HL-60/S4 treated with retinoic acid at 250 ng/mL for 4 days and 3 days (cell line): ENCODE data around the gene RHOBTB3.
"Not testable (repeated sequence)": the region's sequence is repeated elsewhere in the genome, so short reads cannot be mapped to it uniquely, and the experiment has no call there.

Experiments
- in situ Hi-C: fragments of 300-500 bp; cut with MboI; formaldehyde crosslinking; loops from 2 replicates; pipeline ENCODE4 v1.7.0; 2022; ENCODE audit warnings: low sequenced_read_pairs

RHOBTB3 gene

DNA sequence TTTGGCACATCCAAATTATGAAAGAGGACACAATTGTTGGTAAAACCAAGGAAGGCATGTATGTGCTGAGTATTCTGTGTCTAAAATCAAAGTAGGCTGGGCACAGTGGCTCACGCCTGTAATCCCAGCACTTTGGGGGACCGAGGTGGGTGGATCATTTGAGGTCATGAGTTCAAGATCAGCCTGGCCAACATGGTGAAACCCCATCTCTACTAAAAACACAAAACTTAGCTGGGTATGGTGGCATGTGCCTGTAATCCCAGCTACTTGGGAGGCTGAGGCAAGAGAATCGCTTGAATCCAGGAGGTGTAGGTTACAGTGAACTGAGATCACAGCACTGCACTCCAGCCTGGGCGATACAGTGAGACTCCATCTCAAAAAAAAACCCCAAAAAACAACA, 105.8 kb downstream of the RHOBTB3 start:
- in situ Hi-C loops, result not testable (repeated sequence)

DNA sequence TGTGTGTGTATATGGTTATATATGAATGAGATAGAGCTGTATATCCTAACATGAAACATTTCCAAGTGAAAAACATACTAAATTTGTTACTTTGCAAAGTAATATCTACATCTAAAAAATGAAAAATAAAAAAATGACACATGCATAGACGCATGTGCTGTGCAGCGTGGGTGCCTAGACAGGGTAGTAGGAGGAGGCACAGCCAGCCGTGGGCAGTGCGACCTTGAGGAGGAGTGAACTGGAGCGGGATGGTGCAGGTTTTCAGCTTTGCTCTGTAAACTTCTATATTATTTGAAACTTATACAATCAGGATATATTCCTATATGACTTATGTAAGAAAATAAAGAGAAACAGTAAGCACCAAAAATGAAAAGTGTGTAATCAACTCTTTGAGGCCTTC, 106.4 kb downstream of the RHOBTB3 start:
- in situ Hi-C loops, result no loop called here

DNA sequence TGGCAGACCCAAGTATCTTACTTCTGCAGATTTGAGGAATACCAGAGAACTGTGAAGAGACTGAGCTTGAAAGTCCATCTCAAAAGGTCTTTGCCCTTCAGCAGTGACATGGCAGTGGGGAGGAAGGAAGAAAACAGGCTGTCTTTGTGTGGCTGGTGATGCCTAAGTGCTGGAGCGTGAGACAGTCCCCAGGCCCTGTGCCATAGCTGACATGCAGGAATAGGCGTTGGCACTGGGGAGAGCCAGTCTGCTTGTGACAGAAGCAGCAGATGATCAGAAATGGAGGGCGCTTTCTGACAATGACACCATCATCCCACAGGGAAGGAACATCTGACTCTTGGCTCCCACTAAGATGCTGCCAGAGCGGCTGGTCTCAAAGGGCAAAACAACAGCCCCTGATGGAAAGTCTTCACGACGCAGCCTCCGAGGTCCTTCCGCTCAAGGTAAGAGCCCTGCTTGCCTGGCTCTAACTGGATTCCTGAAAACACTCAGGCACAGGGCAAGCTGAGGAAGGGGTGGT, 106.9 kb downstream of the RHOBTB3 start:
- in situ Hi-C loops, result no loop called here

DNA sequence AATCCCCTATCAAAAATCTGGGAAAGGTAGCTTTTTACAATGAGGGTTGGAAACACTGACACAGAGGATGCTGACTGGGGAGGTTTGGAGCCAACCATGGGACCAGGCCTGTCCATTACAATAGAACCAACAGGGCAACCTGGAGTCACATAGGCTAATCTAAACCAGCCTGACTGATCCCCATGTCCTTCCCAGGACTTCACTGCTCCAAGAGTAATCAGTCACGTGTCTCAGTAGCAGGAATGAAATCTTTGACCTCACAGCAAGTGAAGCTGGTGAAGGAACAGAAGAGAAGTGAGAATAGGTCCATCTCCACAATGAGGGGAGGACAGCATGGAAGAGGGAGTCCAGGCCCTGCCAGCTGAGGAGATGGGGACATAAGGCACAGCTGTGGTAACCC, 107.4 kb downstream of the RHOBTB3 start:
- in situ Hi-C loops, result no loop called here

DNA sequence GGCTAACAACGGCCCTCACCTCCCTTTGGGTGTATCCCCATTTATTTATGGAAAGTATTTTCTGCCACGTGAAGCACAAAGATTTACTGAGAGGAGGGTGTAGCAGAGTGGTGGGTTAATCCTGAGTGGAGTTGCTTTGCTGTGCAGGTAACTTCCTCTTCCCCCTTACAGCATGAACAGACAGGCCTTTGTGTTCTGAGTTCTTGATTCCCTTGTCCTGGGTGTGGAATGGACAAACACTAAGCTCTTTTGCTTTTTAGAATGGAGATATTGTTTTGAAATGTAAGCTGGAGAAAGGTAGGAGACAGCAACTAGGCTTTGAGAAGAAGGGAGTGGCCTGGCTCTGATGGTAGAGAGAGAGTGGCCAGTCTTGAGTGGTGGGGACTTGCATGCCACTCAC, 108.5 kb downstream of the RHOBTB3 start:
- in situ Hi-C loops, result loop anchor here (10.0 kb wide), 1 partner anchor 185 kb away; no protein-coding TSS in a partner anchor

DNA sequence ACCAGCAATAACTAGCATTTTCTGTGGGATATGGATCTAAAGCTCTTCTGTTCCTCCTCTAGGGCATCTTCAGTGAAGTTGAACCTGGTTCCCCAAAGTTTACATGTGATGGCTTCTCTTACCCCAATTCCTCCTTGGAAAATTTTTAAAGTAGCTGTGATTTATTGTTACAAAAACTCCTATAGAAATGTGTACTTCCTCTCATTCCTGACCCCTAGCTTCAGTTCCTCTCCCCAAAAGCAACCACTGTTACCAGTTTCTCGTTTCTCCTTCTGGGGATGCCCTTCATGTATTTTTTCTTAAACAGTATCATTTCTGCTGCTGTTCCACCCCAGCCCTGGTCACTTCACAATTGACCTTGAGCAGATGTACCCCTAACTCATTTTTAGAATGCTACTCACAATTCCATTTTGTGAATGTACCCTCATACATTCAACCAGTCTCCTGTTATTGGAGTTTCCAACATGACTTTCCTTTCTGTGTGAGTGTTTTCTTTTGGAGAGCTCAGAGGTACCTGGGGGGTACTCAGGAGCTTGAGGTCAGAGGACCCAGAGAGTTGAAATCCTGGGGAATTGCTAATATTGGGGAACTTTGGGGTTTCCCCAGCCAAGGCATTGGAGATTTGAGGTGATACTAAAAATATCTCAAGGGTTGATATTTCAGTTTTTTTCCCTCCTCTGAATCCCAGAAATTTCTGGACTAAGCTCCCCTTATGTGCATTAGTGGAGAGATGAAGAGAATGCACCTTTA, 110.0 kb downstream of the RHOBTB3 start:
- in situ Hi-C loops, result loop anchor here (10.0 kb wide), 1 partner anchor 186 kb away; no protein-coding TSS in a partner anchor

DNA sequence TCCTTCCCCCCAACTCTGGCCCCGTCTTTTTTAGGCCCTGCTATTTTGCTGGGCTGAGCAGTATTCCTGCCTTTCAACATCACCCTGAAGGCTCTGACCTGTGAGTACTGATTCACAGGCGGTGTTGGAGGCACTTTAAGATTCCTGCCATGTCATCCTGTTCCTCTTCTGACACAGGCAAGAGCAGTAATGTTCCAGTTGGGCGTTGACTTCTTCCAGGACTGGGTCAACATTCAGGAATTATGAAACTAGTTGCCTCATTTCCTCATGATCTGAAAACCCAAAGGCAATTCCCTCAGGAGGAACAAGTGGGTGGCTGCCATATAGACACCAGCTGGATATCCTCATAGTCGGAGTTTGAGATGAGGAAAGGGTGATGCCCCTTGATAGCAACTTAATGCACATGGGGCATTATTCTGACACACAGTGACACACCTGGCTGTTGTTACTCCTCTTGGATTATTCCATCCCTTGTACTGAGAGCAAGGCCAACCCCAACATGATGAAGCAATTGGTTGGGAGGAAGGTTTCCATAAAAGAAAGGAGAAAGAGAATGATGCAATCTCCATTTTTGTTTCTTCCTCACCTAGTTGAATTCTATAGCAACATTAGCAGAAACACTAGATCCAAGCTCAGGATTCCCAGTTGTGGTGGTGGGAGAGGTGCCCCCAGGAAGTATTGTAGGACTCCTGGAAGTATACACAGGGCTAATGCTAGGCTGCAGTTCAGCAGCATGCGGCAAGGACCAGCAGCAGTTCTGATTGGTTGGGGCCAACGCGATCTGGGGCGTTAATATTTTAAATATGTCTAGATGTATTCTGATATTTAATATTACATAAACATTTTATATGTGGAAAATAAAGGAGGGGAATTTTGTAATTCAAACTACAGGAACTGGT, 111.0 kb downstream of the RHOBTB3 start:
- in situ Hi-C loops, result loop anchor here (10.0 kb wide), 1 partner anchor 187 kb away; no protein-coding TSS in a partner anchor

DNA sequence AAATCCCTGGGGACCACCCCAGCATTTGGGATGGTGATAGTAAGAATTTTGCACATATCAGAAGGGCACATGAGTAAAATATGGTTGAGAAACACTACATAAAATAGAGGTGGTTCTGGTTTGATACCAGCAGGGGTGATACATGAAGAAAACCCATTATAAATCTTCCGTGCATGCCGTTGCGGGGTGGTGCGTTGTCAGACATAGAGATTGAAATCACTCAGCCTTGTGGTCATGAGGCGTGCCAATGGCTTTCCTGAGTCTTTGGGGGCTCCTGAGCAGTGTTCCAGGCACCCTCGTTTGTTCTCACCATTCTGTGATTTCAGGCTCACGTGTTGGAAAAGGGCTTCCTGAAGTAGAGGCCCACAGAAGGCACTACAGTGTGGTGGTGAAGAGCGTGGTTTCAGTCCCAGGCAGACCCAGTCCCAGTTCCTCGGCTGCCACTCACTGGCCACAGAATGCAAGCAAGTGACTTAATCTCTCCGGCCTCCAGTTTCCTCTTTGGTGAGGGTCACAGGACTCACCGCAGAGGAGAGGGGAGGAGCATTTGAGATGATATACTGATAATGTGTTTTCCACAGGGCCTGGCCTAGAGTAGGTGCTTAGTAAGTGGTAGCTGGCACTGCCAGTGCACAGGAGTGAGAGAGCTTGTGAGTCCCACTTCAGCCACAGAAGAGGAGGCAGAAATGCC, 111.9 kb downstream of the RHOBTB3 start:
- in situ Hi-C loops, result loop anchor here (10.0 kb wide), 1 partner anchor 188 kb away; no protein-coding TSS in a partner anchor

DNA sequence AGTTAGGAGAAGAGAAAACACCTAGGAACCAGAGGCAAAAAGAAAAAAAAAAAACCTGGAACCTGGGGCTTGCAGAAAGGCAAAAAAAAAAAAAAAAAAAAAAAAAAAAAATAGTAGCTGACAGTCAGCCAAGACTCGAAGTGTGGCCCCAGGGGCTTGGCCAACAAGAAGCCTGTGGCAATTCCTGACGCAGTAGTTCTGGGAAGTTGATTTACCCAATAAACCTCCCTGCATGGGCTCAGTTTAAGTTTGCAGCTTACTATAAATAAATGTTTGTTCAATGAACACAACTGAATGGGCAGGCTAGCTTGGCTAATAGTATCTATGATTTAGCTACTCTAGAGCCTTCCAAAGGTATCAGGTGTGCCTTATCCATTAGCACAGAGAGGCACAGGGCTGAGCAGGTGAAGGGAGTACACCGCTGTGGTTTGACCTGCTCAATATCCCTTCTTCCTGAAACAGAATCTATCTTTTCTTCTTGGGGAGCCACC, 112.6 kb downstream of the RHOBTB3 start:
- in situ Hi-C loops, result loop anchor here (10.0 kb wide), 1 partner anchor 189 kb away; no protein-coding TSS in a partner anchor

DNA sequence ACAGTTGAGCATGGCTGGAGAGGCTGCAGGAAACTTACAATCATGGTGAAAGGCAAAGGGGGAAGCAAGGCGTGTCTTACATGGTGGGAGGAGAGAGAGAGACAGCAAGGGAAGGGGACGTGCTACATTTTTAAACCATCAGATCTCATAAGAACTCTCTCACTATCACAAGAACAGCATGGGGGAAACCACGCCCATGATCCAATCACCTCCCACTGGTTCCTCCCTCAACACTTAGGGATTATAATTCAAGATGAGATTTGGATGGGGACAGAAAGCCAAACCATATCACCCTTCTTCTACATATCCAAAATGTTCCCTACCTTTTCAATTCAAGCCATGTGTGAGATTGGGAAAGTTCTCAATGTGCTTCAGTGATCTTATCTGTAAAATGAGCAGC, 114.3 kb downstream of the RHOBTB3 start:
- in situ Hi-C loops, result loop anchor here (10.0 kb wide), 1 partner anchor 191 kb away; no protein-coding TSS in a partner anchor
